Panc1 (cell line): Measurements from ENCODE around the gene GLIS1. TPM values are rescaled to one million over a fixed set of nuclear protein-coding genes. Genes with fewer than 3 reads are reported as not detected.

Experiments used
- ATAC-seq: fragments of 200-7000 bp; cut with Tn5 transposase; 2 replicates; pipeline ENCODE4 v1.9.1; 2020; ENCODE audit warnings: mild to moderate bottlenecking, moderate library complexity
- BruUV-seq: library from RNA; stranded (reverse); fragments of 400-500 nt; replicated peaks from 2 replicates; lab custom pipeline; 2021; lab: Mats Ljungman, UMichigan
- CTCF ChIA-PET: fragments of 300-600 bp; sonication (Branson Sonifier 250); formaldehyde crosslinking; loops from one replicate; lab custom pipeline; 2022; ENCODE audit warnings: antibody characterized with exemption; lab: Charles Lee
- POLR2A ChIA-PET: fragments of 300-600 bp; sonication (Branson Sonifier 250); formaldehyde crosslinking; loops from one replicate; lab custom pipeline; 2022; ENCODE audit warnings: antibody characterized with exemption; lab: Charles Lee
- DNase-seq: peaks from one replicate; pipeline ENCODE4 v3.0.0-alpha.2; 2010; ENCODE audit warnings: low read depth, low spot score
- H3K27ac ChIP-seq: 2 replicates; pipeline ENCODE4 v1.5.1; 2011; ENCODE audit warnings: mild to moderate bottlenecking, low read length, inconsistent platforms
- H3K27me3 ChIP-seq: fragments of 200-500 bp; sonication (Bioruptor generic); 2 replicates; pipeline ENCODE4 v1.6.0; 2014; ENCODE audit warnings: low read length, inconsistent platforms; ENCODE audit not compliant: control insufficient read depth, insufficient read depth
- H3K36me3 ChIP-seq: fragments of 200-500 bp; sonication (Bioruptor generic); 2 replicates; pipeline ENCODE4 v1.5.1; 2014; ENCODE audit warnings: inconsistent platforms, mild to moderate bottlenecking, low read length, moderate library complexity; ENCODE audit not compliant: control insufficient read depth, insufficient read depth
- H3K4me1 ChIP-seq: 2 replicates; pipeline ENCODE4 v1.5.1; 2011; ENCODE audit warnings: inconsistent platforms, mild to moderate bottlenecking, low read length, moderate library complexity; ENCODE audit not compliant: control insufficient read depth, insufficient read depth
- H3K4me3 ChIP-seq, 2 experiments: 2 replicates each; pipeline ENCODE4 v1.5.1; 2011 to 2012; ENCODE audit warnings: low read depth in 2 of 2, low read length in 2 of 2, mild to moderate bottlenecking in 2 of 2, inconsistent platforms in 1 of 2, moderate library complexity in 1 of 2
- H3K9me3 ChIP-seq: fragments of 200-500 bp; sonication (Bioruptor generic); 2 replicates; pipeline ENCODE4 v1.5.1; 2014; ENCODE audit warnings: low read depth, mild to moderate bottlenecking, inconsistent platforms, low read length, moderate library complexity; ENCODE audit not compliant: control insufficient read depth, insufficient read depth
- POLR2AphosphoS5 ChIP-seq: IDR thresholded peaks from 2 replicates; pipeline ENCODE4 v1.6.1; 2012; ENCODE audit warnings: mild to moderate bottlenecking, low read depth, low read length, moderate library complexity
- SIN3A ChIP-seq: IDR thresholded peaks from 2 replicates; pipeline ENCODE4 v1.6.1; 2012; ENCODE audit warnings: low read depth, mild to moderate bottlenecking, low read length, moderate library complexity, borderline replicate concordance; ENCODE audit not compliant: insufficient read depth
- TCF7L2 ChIP-seq: IDR thresholded peaks from 2 replicates; pipeline ENCODE4 v1.6.1; 2011; ENCODE audit warnings: mild to moderate bottlenecking, low read depth, low read length, inconsistent platforms
- in situ Hi-C: cut with HindIII; loops from 2 replicates; pipeline ENCODE4 v1.10.0; 2016; ENCODE audit warnings: low sequenced_read_pairs, low pct_unique_long_range_greater_than_20kb
- intact Hi-C: fragments of 100-400 bp; cut with micrococcal nuclease; formaldehyde crosslinking; loops from one replicate; pipeline ENCODE4 v1.10.0; 2022; ENCODE audit not compliant: unreplicated experiment
- total RNA-seq: library from RNA; stranded (reverse); gene quantifications from one replicate; pipeline ENCODE4 v1.2.1, GENCODE V29; 2021; ENCODE audit not compliant: unreplicated experiment
- TF ChIP-seq, protein P1 (sequence below): fragments of 450-650 bp; IDR thresholded peaks from 2 replicates; pipeline ENCODE4 v1.5.1; 2017; ENCODE audit warnings: mild to moderate bottlenecking
- TF ChIP-seq, protein P2 (sequence below), 2 experiments: IDR thresholded peaks; 2 replicates each; pipeline ENCODE4 v1.6.1; 2011 to 2012; ENCODE audit warnings: low read depth in 2 of 2, control low read depth in 1 of 2, low read length in 1 of 2, mild to moderate bottlenecking in 1 of 2, moderate library complexity in 1 of 2; ENCODE audit not compliant: insufficient read depth in 1 of 2

The GLIS1 gene
- total RNA-seq, 1 experiment from 2014 or later: 0.28 TPM

DNA sequence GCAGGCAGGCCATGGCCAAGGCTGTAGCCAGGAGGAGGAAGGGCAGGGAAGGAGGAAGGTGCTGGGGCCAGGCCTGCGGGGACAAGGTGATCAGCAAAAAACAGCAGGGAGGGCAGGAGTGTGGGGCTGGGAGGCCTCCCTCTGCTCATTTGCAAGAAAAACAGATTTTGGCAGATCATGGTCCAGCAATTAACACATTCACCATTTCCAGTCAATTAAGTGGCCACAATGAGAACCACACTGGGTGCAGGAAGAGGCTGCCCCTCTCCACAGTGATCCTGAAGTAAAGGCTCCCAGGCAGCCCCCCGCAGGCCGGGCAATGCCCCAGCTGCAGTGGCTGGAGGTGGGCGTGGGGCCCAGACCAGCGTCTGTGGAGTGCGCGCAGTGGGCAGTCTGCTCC lies 225.1 kb downstream of the GLIS1 start:
- Histone ChIP-seq H3K4me3 (no peak overlapping the region), H3K9me3 (no peaks in the 10 kb centered on the region), H3K36me3 (no peaks in the 10 kb centered on the region), H3K27ac (no peak overlapping the region), H3K27me3 (no peaks in the 10 kb centered on the region), H3K4me1 (no peaks in the 10 kb centered on the region; the same call in 1 of the 2 replicates)
- CTCF ChIA-PET: no interaction called here
- ATAC-seq: no peak
- intact Hi-C loops: no loop called here
- TF ChIP-seq SIN3A (no peak), POLR2AphosphoS5 (no peak), TCF7L2 (no peak)
- TF ChIP-seq, protein P1, sequence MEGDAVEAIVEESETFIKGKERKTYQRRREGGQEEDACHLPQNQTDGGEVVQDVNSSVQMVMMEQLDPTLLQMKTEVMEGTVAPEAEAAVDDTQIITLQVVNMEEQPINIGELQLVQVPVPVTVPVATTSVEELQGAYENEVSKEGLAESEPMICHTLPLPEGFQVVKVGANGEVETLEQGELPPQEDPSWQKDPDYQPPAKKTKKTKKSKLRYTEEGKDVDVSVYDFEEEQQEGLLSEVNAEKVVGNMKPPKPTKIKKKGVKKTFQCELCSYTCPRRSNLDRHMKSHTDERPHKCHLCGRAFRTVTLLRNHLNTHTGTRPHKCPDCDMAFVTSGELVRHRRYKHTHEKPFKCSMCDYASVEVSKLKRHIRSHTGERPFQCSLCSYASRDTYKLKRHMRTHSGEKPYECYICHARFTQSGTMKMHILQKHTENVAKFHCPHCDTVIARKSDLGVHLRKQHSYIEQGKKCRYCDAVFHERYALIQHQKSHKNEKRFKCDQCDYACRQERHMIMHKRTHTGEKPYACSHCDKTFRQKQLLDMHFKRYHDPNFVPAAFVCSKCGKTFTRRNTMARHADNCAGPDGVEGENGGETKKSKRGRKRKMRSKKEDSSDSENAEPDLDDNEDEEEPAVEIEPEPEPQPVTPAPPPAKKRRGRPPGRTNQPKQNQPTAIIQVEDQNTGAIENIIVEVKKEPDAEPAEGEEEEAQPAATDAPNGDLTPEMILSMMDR: no peak
- TF ChIP-seq, protein P2, sequence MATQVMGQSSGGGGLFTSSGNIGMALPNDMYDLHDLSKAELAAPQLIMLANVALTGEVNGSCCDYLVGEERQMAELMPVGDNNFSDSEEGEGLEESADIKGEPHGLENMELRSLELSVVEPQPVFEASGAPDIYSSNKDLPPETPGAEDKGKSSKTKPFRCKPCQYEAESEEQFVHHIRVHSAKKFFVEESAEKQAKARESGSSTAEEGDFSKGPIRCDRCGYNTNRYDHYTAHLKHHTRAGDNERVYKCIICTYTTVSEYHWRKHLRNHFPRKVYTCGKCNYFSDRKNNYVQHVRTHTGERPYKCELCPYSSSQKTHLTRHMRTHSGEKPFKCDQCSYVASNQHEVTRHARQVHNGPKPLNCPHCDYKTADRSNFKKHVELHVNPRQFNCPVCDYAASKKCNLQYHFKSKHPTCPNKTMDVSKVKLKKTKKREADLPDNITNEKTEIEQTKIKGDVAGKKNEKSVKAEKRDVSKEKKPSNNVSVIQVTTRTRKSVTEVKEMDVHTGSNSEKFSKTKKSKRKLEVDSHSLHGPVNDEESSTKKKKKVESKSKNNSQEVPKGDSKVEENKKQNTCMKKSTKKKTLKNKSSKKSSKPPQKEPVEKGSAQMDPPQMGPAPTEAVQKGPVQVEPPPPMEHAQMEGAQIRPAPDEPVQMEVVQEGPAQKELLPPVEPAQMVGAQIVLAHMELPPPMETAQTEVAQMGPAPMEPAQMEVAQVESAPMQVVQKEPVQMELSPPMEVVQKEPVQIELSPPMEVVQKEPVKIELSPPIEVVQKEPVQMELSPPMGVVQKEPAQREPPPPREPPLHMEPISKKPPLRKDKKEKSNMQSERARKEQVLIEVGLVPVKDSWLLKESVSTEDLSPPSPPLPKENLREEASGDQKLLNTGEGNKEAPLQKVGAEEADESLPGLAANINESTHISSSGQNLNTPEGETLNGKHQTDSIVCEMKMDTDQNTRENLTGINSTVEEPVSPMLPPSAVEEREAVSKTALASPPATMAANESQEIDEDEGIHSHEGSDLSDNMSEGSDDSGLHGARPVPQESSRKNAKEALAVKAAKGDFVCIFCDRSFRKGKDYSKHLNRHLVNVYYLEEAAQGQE (IDR thresholded peaks at IDR 0.05; ENCODE audit: insufficient read depth in 1 of 2, low read depth in 2 of 2, low read length in 1 of 2): no peak
- DNase-seq: no peak
- POLR2A ChIA-PET: no interaction called here
- no TSS peak for BruUV-seq
- in situ Hi-C loops: no loop called here

DNA sequence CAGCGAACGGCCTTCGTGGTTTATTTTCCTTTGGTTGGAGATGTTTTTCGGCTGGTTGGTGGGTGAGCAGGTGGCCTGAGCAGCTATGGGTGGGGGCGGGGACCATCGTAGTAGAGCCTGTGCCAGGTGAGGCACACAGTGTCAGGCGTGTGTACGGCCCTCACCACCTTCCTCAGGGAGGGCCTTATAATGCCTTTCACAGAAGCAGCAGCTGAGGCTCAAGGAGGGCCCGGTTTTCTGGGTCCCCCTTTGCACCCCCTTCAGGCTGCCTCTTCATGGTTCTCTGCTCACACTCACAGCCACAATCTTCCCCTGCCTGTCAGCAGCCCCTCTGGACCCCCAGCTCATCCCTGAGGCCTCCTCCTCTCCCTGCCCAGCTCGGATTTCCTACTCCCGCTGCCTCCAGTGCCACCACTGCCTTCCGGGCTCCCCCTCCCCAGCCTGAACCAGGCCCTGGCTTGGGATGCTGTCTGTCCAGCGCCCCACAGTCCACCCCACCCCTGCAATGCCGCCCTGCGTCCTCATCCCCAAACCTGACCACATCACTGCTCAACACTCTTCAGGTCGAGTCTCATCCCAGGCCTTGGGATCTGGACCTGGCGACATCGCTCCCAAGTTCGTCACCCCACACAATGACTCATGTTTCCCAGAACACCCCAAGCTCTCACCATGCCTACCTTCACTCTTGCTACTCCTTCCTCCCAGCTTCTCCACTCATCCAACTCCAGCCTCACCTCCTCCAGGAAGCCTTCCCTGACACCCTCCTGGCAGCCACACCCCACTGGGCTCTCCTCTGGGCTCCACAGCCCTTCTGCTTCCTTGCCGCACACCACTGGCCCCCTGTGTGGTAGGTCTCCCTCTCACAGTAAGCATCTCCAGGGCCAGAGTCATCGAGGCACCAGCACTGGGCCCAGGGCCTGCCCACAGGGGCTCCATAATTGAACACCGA lies 225.9 kb downstream of the GLIS1 start:
- in situ Hi-C loops (no loop called here), intact Hi-C loops (no loop called here)
- ChIA-PET CTCF (no interaction called here), POLR2A (no interaction called here)
- ATAC-seq (no peak), DNase-seq (no peak)
- Histone ChIP-seq H3K4me1 (no peaks in the 10 kb centered on the region; the same call in 1 of the 2 replicates), H3K36me3 (no peaks in the 10 kb centered on the region), H3K9me3 (no peaks in the 10 kb centered on the region), H3K27me3 (no peaks in the 10 kb centered on the region), H3K27ac (no peak overlapping the region), H3K4me3 (no peak overlapping the region)
- TF ChIP-seq TCF7L2: no peak
- no TSS peak for BruUV-seq
